Activated CD8-positive, alpha-beta T cell treated with anti-CD3 and anti-CD28 coated beads for 36 hours (primary cell): Measurements from ENCODE around the gene PRSS38. TPM values are rescaled to one million over a fixed set of nuclear protein-coding genes. Genes with fewer than 3 reads are reported as not detected.

Experiments
- ATAC-seq: fragments of 200-7000 bp; cut with Tn5 transposase; one replicate; pipeline ENCODE4 v1.10.0; 2021; ENCODE audit warnings: mild to moderate bottlenecking, moderate library complexity
- CTCF ChIA-PET: fragments of 350-600 bp; sonication (Branson Sonifier 250); formaldehyde crosslinking; loops from one replicate; lab custom pipeline; 2021; ENCODE audit warnings: antibody characterized with exemption; lab: Charles Lee
- POLR2A ChIA-PET: fragments of 350-600 bp; sonication (Branson Sonifier 250); formaldehyde crosslinking; loops from one replicate; lab custom pipeline; 2021; ENCODE audit warnings: antibody characterized with exemption; lab: Charles Lee
- DNase-seq: peaks from one replicate; pipeline ENCODE4 v3.0.0-alpha.2; 2020
- H3K27ac Mint-ChIP-seq: one replicate; pipeline ENCODE4 v1.8.0; 2021; ENCODE audit warnings: mild to moderate bottlenecking, mixed read lengths
- H3K27me3 Mint-ChIP-seq: one replicate; pipeline ENCODE4 v1.8.0; 2021; ENCODE audit warnings: mixed read lengths
- H3K36me3 Mint-ChIP-seq: one replicate; pipeline ENCODE4 v1.8.0; 2021; ENCODE audit warnings: low read depth, mixed read lengths
- H3K4me1 Mint-ChIP-seq: one replicate; pipeline ENCODE4 v1.8.0; 2021; ENCODE audit warnings: low read depth, mixed read lengths
- H3K4me3 Mint-ChIP-seq: one replicate; pipeline ENCODE4 v1.8.0; 2021; ENCODE audit warnings: mild to moderate bottlenecking, moderate library complexity, mixed read lengths
- H3K9me3 Mint-ChIP-seq: one replicate; pipeline ENCODE4 v1.8.0; 2021; ENCODE audit warnings: mixed read lengths
- intact Hi-C: fragments of 100-400 bp; cut with micrococcal nuclease; formaldehyde crosslinking; loops from one replicate; pipeline ENCODE4 v1.10.0; 2022
- total RNA-seq, 2 experiments: library from RNA; stranded (reverse); gene quantifications; one replicate each; pipeline ENCODE4 v1.2.3, GENCODE V29; 2021
- TF ChIP-seq, protein P1 (sequence below): fragments of 200-600 bp; IDR thresholded peaks from one replicate; pipeline ENCODE4 v1.8.0; 2022; ENCODE audit warnings: antibody characterized with exemption, mild to moderate bottlenecking

Gene PRSS38
- total RNA-seq, 2 experiments from 2014 or later = not detected

DNA sequence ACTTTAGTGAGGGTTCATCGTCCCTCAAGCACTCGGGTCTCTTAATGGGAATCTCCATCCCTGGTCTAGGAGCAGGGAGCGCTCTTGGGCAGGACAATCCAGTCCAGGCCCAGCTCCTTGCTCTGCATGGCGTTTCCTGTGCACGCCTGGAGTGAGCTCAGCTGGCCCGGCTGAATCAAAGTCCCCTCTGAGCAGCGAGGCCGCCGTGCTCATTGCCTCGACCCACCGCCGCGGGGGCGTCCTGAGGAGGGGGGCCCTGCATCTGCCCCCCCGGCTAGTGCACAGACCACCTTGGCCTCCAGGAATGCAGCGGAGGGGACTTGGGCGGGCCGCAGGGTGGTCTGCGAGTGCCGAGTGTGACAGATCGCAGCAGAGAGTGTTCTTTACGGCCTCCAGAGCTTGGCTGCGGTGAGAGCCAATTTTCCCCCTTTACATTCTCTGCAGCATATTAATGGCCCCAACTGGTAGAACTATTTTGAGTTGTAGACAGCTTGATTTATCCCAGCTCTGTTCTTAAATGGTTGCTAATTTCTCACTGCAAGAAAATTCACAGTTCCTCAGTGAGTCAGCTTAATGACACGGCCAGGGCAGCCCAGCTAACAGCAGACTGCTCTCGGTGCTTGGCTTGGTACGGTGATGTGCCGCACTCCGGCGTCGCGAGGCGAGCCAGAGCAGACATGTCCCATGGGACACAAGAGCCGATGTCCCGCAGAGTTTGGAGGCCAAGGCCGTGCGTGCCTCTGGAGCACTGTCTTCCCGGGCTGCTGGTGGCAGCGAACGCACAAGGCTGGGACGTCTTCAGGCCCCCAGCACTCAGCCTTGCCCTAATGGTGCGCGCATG is 40.4 kb upstream of the PRSS38 start:
- Mint-ChIP-seq H3K27ac (no peak overlapping the region), H3K4me1 (peaks cover 25% of the 10 kb centered on the region), H3K36me3 (peaks cover 2% of the 10 kb centered on the region), H3K9me3 (no peaks in the 10 kb centered on the region), H3K27me3 (no peaks in the 10 kb centered on the region), H3K4me3 (no peak overlapping the region)
- CTCF ChIA-PET = interaction anchor here (1.3 to 3.2 kb wide), 2 partner anchors 12 to 179 kb away, joined by 5 to 15 read pairs; no protein-coding TSS in a partner anchor
- ATAC-seq = no peak
- TF ChIP-seq, protein P1, sequence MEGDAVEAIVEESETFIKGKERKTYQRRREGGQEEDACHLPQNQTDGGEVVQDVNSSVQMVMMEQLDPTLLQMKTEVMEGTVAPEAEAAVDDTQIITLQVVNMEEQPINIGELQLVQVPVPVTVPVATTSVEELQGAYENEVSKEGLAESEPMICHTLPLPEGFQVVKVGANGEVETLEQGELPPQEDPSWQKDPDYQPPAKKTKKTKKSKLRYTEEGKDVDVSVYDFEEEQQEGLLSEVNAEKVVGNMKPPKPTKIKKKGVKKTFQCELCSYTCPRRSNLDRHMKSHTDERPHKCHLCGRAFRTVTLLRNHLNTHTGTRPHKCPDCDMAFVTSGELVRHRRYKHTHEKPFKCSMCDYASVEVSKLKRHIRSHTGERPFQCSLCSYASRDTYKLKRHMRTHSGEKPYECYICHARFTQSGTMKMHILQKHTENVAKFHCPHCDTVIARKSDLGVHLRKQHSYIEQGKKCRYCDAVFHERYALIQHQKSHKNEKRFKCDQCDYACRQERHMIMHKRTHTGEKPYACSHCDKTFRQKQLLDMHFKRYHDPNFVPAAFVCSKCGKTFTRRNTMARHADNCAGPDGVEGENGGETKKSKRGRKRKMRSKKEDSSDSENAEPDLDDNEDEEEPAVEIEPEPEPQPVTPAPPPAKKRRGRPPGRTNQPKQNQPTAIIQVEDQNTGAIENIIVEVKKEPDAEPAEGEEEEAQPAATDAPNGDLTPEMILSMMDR = no peak
- POLR2A ChIA-PET = no interaction called here
- intact Hi-C loops = no loop called here
- DNase-seq = no peak

DNA sequence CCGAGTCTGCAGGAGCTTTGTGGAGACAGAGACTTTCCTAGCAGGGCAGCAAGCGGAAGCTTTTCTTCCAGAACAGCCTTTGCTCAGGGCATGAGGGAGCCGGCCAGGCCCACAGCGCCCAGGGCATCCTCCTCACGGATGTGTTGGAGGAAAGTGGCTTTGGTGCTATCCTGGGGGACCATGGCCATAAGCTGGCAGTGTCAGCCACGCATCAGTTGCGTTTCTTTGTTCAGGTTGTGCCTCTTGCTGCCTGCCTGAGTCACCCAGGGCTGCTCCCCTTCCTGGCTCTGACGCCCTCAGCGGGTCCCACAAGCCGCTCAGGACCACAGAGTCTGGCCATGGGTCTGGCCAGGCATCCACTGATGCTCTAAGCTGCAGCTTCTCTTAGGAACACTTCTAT is 39.6 kb upstream of the PRSS38 start:
- CTCF ChIA-PET = no interaction called here
- ATAC-seq (no peak), DNase-seq (no peak)
- no peaks in the 10 kb centered on the region for H3K9me3 Mint-ChIP-seq
- POLR2A ChIA-PET = no interaction called here
- peaks cover 25% of the 10 kb centered on the region for H3K4me1 Mint-ChIP-seq
- H3K36me3 Mint-ChIP-seq = peaks cover 2% of the 10 kb centered on the region
- intact Hi-C loops = no loop called here
- TF ChIP-seq, protein P1 = no peak
- H3K4me3 Mint-ChIP-seq = no peak overlapping the region
- H3K27ac Mint-ChIP-seq = no peak overlapping the region
- H3K27me3 Mint-ChIP-seq = no peaks in the 10 kb centered on the region

DNA sequence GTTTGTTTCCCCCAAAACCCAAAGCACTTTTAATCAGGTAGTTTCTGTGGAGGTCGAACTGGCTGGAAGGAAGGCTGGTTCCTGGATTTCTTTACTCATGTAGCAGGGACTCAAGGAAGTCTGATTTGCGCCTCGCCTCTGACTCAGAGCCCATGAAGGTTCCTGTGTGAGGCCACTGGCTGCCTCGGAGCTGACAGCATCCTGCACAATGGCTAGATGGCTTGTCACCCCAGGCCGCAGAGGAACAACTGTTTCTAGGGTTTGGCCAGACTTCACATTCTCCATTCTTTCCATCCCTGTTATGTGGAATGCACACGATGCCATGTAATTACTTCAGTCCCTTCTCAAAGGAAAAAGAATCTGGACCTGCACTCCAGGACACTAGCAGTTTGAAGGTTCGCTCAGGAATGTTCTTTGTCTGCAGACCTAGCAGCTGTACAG is 39.1 kb upstream of the PRSS38 start:
- no peak overlapping the region for H3K4me3 Mint-ChIP-seq

DNA sequence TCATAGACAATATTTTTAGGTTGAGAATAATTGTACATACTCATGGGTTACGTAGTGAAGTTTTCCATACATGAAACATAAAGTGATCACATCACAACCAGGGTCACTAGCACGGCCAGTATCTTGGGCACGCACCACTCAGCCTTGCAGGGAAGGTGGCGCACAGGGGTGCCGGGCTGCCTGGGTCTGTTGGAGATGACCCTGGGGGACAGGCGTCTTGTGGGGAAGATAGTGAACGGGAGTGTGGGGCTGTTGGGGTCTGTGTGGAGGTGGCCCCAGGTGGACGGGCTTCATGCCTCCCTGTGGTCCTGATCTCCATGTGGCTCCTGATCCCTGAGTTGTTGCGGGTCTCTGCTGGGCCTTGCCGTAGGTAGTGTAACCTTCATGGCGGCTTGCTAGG is 38.3 kb upstream of the PRSS38 start:
- H3K4me3 Mint-ChIP-seq = no peak overlapping the region
- H3K36me3 Mint-ChIP-seq = peaks cover 2% of the 10 kb centered on the region
- POLR2A ChIA-PET = no interaction called here
- DNase-seq (no peak), ATAC-seq (no peak)
- peaks cover 24% of the 10 kb centered on the region for H3K4me1 Mint-ChIP-seq
- TF ChIP-seq, protein P1 = no peak
- intact Hi-C loops = no loop called here
- no peak overlapping the region for H3K27ac Mint-ChIP-seq
- no peaks in the 10 kb centered on the region for H3K9me3 Mint-ChIP-seq
- H3K27me3 Mint-ChIP-seq = no peaks in the 10 kb centered on the region
- CTCF ChIA-PET = interaction anchor here (0.6 kb wide), 1 partner anchor 15 kb away, joined by 3 read pairs; no protein-coding TSS in a partner anchor

More for the DNA sequence above, 39.1 kb upstream of the PRSS38 start:
- ATAC-seq (no peak), DNase-seq (no peak)
- H3K27me3 Mint-ChIP-seq = no peaks in the 10 kb centered on the region
- H3K27ac Mint-ChIP-seq = no peak overlapping the region
- H3K4me1 Mint-ChIP-seq = peaks cover 25% of the 10 kb centered on the region
- peaks cover 2% of the 10 kb centered on the region for H3K36me3 Mint-ChIP-seq
- intact Hi-C loops = no loop called here
- TF ChIP-seq, protein P1 = no peak
- ChIA-PET CTCF (no interaction called here), POLR2A (no interaction called here)
- H3K9me3 Mint-ChIP-seq = no peaks in the 10 kb centered on the region

DNA sequence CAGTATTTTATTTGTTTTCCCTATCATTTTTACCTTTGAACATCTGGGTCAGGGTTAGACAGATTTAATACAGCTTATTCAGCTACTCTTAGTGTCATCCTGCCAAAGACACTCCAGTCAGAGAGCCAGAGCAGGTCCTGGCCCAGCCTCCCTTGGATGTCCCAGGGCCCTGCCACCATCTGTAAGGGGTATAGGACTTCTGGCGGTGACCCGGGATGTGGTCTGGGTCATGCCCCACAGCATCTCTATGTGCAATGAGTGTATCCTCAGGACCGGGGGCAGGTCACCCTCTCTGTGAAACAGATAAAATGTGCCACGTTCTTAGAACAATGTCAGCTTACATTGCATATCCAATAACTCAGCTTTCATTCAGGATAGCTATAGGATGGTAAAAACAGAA is 37.8 kb upstream of the PRSS38 start:
- Mint-ChIP-seq H3K36me3 (peaks cover 2% of the 10 kb centered on the region), H3K27me3 (no peaks in the 10 kb centered on the region), H3K27ac (no peak overlapping the region), H3K4me3 (no peak overlapping the region), H3K4me1 (peaks cover 20% of the 10 kb centered on the region), H3K9me3 (no peaks in the 10 kb centered on the region)
- intact Hi-C loops = no loop called here
- POLR2A ChIA-PET = no interaction called here
- no peak for DNase-seq
- TF ChIP-seq, protein P1 = no peak
- ATAC-seq = no peak
- CTCF ChIA-PET = interaction anchor here (0.6 kb wide), 1 partner anchor 16 kb away, joined by 3 read pairs; no protein-coding TSS in a partner anchor
